Astrocyte of the spinal cord (primary cell): ENCODE data around the gene GSPT1.
A peak's percentile ranks its signal among the peaks of the same experiment; 100 is the strongest.

Source experiments
- DNase-seq: peaks from one replicate; pipeline ENCODE4 v3.0.0; 2011; ENCODE audit warnings: low read depth, low spot score
- H3K4me3 ChIP-seq: 2 replicates; pipeline ENCODE4 v1.5.1; 2011; ENCODE audit warnings: low read depth, mild to moderate bottlenecking, low read length, moderate library complexity
- CTCF ChIP-seq: IDR thresholded peaks from 2 replicates; pipeline ENCODE4 v1.5.1; 2012; ENCODE audit warnings: low read depth, mild to moderate bottlenecking, low read length, inconsistent platforms
- in situ Hi-C: cut with HindIII; loops from 2 replicates; pipeline ENCODE4 v1.10.0; 2017; ENCODE audit warnings: low sequenced_read_pairs

Gene GSPT1

GRCh38 chr16:11875721-11876120, 40.0 kb downstream of the GSPT1 start:
- in situ Hi-C loops = no loop called here
- H3K4me3 ChIP-seq = no peak overlapping the region
- DNase-seq = no peak
- TF ChIP-seq CTCF = no peak

GRCh38 chr16:11871193-11871592, 44.6 kb downstream of the GSPT1 start:
- DNase-seq = no peak
- in situ Hi-C loops = no loop called here
- no peak overlapping the region for H3K4me3 ChIP-seq
- TF ChIP-seq CTCF = peak; percentile 17

- no peak for TF ChIP-seq CTCF
- no peak overlapping the region for H3K4me3 ChIP-seq
- no peak for DNase-seq
- in situ Hi-C loops = no loop called here
These were observed 45.4 kb downstream of the GSPT1 start for GRCh38 chr16:11870399-11870798.

GRCh38 chr16:11869353-11870228, 46.2 kb downstream of the GSPT1 start:
- in situ Hi-C loops = no loop called here
- no peak overlapping the region for H3K4me3 ChIP-seq
- no peak for DNase-seq
- no peak for TF ChIP-seq CTCF

GRCh38 chr16:11868412-11868980, 47.3 kb downstream of the GSPT1 start:
- DNase-seq = no peak
- in situ Hi-C loops = no loop called here
- no peak overlapping the region for H3K4me3 ChIP-seq
- TF ChIP-seq CTCF = no peak

- DNase-seq = no peak
- in situ Hi-C loops = no loop called here
- H3K4me3 ChIP-seq = no peak overlapping the region
- no peak for TF ChIP-seq CTCF
These were observed 53.3 kb downstream of the GSPT1 start for GRCh38 chr16:11862489-11862888.
